ENCODE measurements around the gene NRG2. TPM values are rescaled to one million over a fixed set of nuclear protein-coding genes. Genes with fewer than 3 reads are reported as not detected.

The NRG2 gene
- total RNA-seq, 1 experiment from 2014 or later, result not detected

GRCh38 chr5:139871614-139872013 is 171.5 kb downstream of the NRG2 start:
- intact Hi-C loops (cut with micrococcal nuclease; ENCODE audit: unreplicated experiment), result no loop called here
- Histone ChIP-seq H3K9me3 (ENCODE audit: low read depth, low read length, poor library complexity, severe bottlenecking) (no peaks in the 10 kb centered on the region), H3K27me3 (replicated peaks; ENCODE audit: insufficient read depth, low read depth, low read length, poor library complexity) (peaks cover 4% of the 10 kb centered on the region), H3K27ac (ENCODE audit: low read depth, low read length, poor library complexity, severe bottlenecking) (no peak overlapping the region), H3K4me3 (ENCODE audit: low read depth, low read length, poor library complexity, severe bottlenecking) (no peak overlapping the region), H3K36me3 (ENCODE audit: insufficient read depth, low read length, poor library complexity, severe bottlenecking) (no peaks in the 10 kb centered on the region), H3K4me1 (ENCODE audit: insufficient read depth, low read length, poor library complexity, severe bottlenecking) (no peaks in the 10 kb centered on the region)
- ChIA-PET CTCF (no interaction called here), POLR2A (ENCODE audit: low non-redundant PET) (no interaction called here)
- no TSS peak for BruUV-seq (replicated peaks)
- no peak for DNase-seq (ENCODE audit: low spot score)
- no peak for TF ChIP-seq CTCF (conservative IDR thresholded peaks at IDR 0.05; ENCODE audit: low read depth, low read length)
- no peak for TF ChIP-seq EZH2 (IDR thresholded peaks at IDR 0.05; ENCODE audit: borderline replicate concordance, low read depth, low read length, poor library complexity, severe bottlenecking)

- no peak overlapping the region for H3K27ac ChIP-seq (ENCODE audit: low read depth, low read length, poor library complexity, severe bottlenecking)
- no peaks in the 10 kb centered on the region for H3K4me1 ChIP-seq (ENCODE audit: insufficient read depth, low read length, poor library complexity, severe bottlenecking)
- H3K36me3 ChIP-seq (ENCODE audit: insufficient read depth, low read length, poor library complexity, severe bottlenecking), result no peaks in the 10 kb centered on the region
- ChIA-PET CTCF (interaction anchor here (0.6 kb wide), 1 partner anchor 82 kb away, joined by 3 read pairs; no protein-coding TSS in a partner anchor), POLR2A (ENCODE audit: low non-redundant PET) (no interaction called here)
- no peak for DNase-seq (ENCODE audit: low spot score)
- TF ChIP-seq EZH2 (IDR thresholded peaks at IDR 0.05; ENCODE audit: borderline replicate concordance, low read depth, low read length, poor library complexity, severe bottlenecking) (no peak), CTCF (conservative IDR thresholded peaks at IDR 0.05; ENCODE audit: low read depth, low read length) (no peak)
- no peak overlapping the region for H3K4me3 ChIP-seq (ENCODE audit: low read depth, low read length, poor library complexity, severe bottlenecking)
- no peaks in the 10 kb centered on the region for H3K9me3 ChIP-seq (ENCODE audit: low read depth, low read length, poor library complexity, severe bottlenecking)
- BruUV-seq (replicated peaks), result no TSS peak
- peaks cover 4% of the 10 kb centered on the region for H3K27me3 ChIP-seq (replicated peaks; ENCODE audit: insufficient read depth, low read depth, low read length, poor library complexity)
- intact Hi-C loops (cut with micrococcal nuclease; ENCODE audit: unreplicated experiment), result no loop called here
Observed at GRCh38 chr5:139870677-139871076, 172.4 kb downstream of the NRG2 start.

GRCh38 chr5:139869042-139869790 is 173.9 kb downstream of the NRG2 start:
- Histone ChIP-seq H3K27ac (ENCODE audit: low read depth, low read length, poor library complexity, severe bottlenecking) (no peak overlapping the region), H3K36me3 (ENCODE audit: insufficient read depth, low read length, poor library complexity, severe bottlenecking) (no peaks in the 10 kb centered on the region), H3K27me3 (replicated peaks; ENCODE audit: insufficient read depth, low read depth, low read length, poor library complexity) (peaks cover 4% of the 10 kb centered on the region), H3K4me3 (ENCODE audit: low read depth, low read length, poor library complexity, severe bottlenecking) (no peak overlapping the region), H3K4me1 (ENCODE audit: insufficient read depth, low read length, poor library complexity, severe bottlenecking) (no peaks in the 10 kb centered on the region), H3K9me3 (ENCODE audit: low read depth, low read length, poor library complexity, severe bottlenecking) (no peaks in the 10 kb centered on the region)
- ChIA-PET CTCF (no interaction called here), POLR2A (ENCODE audit: low non-redundant PET) (no interaction called here)
- intact Hi-C loops (cut with micrococcal nuclease; ENCODE audit: unreplicated experiment), result no loop called here
- no peak for DNase-seq (ENCODE audit: low spot score)
- TF ChIP-seq EZH2 (IDR thresholded peaks at IDR 0.05; ENCODE audit: borderline replicate concordance, low read depth, low read length, poor library complexity, severe bottlenecking) (no peak), CTCF (conservative IDR thresholded peaks at IDR 0.05; ENCODE audit: low read depth, low read length) (no peak)
- BruUV-seq (replicated peaks), result no TSS peak
